CD14-positive monocyte (primary cell): Measurements from ENCODE around the gene GHDC. TPM values are rescaled to one million over a fixed set of nuclear protein-coding genes. Genes with fewer than 3 reads are reported as not detected.

Experiments used
- polyA plus RNA-seq, 3 donors: library from polyadenylated mRNA; depleted of rRNA in 1 of 3; unstranded in 2 of 3; stranded (reverse) in 1 of 3; fragments of 300-500 nt in 2 of 3; fragments of >200 nt in 1 of 3; fragmentation: Illumina TruSeq in 2 of 3; gene quantifications; 1 replicate in 2 of 3; 2 replicates in 1 of 3; pipeline ENCODE4 v1.2.3, GENCODE V29; 2012 to 2021

GHDC gene
- polyA plus RNA-seq, 3 donors = 20.0 to 31.6 (median 20.6) TPM

Other genes with a start within 250 kb of the GHDC start
- gene CNP, start 227.7 kb downstream of the GHDC start, polyA plus RNA-seq = 10 to 100 TPM; 19.0 to 50.2 (median 47.0) TPM
- 10 to 100 TPM; 29.1 to 79.7 (median 59.6) TPM for gene DNAJC7, start 177.1 kb downstream of the GHDC start, polyA plus RNA-seq
- 10 to 100 TPM; 51.1 to 77.1 (median 69.9) TPM for gene NKIRAS2, start 174.4 kb downstream of the GHDC start, polyA plus RNA-seq
- under 1 TPM; 0.20 to 0.52 (median 0.28) TPM for gene C17orf113, start 143.9 kb downstream of the GHDC start, polyA plus RNA-seq
- under 1 TPM in 2 of 3 donors, not detected in 1; 0.09 to 0.55 TPM for gene ZNF385C, start 96.0 kb downstream of the GHDC start, polyA plus RNA-seq
- gene DHX58, start 81.8 kb downstream of the GHDC start, polyA plus RNA-seq = 10 to 100 TPM; 13.2 to 46.7 (median 16.0) TPM
- 10 to 100 TPM in 1 of 3 donors, 1 to 10 TPM in 2; 1.9 to 68.7 (median 2.0) TPM for gene KAT2A, start 73.1 kb downstream of the GHDC start, polyA plus RNA-seq
- under 1 TPM in 1 of 3 donors, not detected in 2; 0.04 TPM for gene HSPB9, start 71.7 kb downstream of the GHDC start, polyA plus RNA-seq
- 100 to 1,000 TPM; 165 to 204 (median 171) TPM for gene RAB5C, start 39.5 kb downstream of the GHDC start, polyA plus RNA-seq
- under 1 TPM in 1 of 3 donors, not detected in 2; 0.05 TPM for gene KCNH4, start 13.4 kb downstream of the GHDC start, polyA plus RNA-seq
- not detected for gene HCRT, start 9.0 kb downstream of the GHDC start, polyA plus RNA-seq
- 100 to 1,000 TPM in 1 of 3 donors, 10 to 100 TPM in 2; 28.5 to 103 (median 47.9) TPM for gene STAT5B, start 81.9 kb upstream of the GHDC start, polyA plus RNA-seq
- 10 to 100 TPM; 30.5 to 91.1 (median 49.8) TPM for gene STAT5A, start 94.0 kb upstream of the GHDC start, polyA plus RNA-seq
- 100 to 1,000 TPM in 2 of 3 donors, 10 to 100 TPM in 1; 73.0 to 155 (median 110) TPM for gene STAT3, start 193.9 kb upstream of the GHDC start, polyA plus RNA-seq
- under 1 TPM in 1 of 3 donors, not detected in 2; 0.01 TPM for gene CAVIN1, start 228.8 kb upstream of the GHDC start, polyA plus RNA-seq